Gastrocnemius medialis (tissue), 4 donors: ENCODE measurements around the gene AUTS2.

Experiments used
- CTCF ChIP-seq, 5 experiments: fragments of 450-650 bp in 3 of 5; fragments of 200-600 bp in 2 of 5; sonication (generic) in 2 of 5; IDR thresholded peaks in 4 of 5; conservative IDR thresholded peaks in 1 of 5; 1 replicate in 4 of 5; 2 replicates in 1 of 5; pipeline ENCODE4 v1.5.1; 2016 to 2019; ENCODE audit warnings: antibody characterized with exemption in 5 of 5, mild to moderate bottlenecking in 3 of 5, moderate library complexity in 3 of 5
- POLR2A ChIP-seq, 2 donors: fragments of 450-650 bp; IDR thresholded peaks; one replicate each; pipeline ENCODE4 v1.6.1; 2017; ENCODE audit warnings: antibody characterized with exemption in 2 of 2, mild to moderate bottlenecking in 2 of 2, moderate library complexity in 2 of 2

DNA sequence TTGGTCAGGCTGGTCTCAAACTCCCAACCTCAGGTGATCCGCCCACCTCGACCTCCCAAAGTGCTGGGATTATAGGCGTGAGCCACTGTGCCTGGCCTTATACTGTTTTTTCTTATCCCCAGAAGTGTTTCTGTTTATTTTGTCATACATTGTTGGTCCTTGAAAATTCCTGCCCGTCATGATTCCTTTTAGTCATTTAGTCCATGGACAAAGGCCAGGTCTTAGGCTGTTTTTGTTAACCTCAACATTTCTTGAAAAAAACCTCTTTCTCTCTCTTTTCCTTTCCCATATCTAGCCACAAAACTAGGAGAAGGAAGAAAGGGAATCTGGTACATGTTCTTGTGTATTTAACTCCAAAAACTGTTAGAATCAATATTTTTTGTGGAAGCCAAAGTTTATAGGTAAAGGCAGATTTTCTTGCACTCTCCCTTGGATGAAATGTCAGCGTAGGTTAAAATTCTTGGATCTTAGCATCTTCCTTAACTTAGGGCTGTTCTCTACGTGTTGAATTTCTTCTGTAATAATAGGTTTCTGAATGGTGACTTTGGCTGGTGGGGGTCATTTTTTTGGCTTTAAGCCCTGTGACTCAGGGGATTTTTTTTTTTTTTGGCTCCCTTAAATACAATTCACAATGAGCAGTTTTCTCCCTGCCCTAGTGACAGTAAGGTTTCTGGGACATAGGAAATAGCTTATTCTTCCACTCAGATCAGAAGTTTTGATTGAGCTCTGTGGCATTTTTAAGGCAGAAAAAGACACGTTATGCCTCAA is 500.8 kb downstream of the AUTS2 start:
- no peak for TF ChIP-seq CTCF (IDR thresholded peaks at IDR 0.05 in 4 of 5, conservative IDR thresholded peaks at IDR 0.05 in 1 of 5)
- no peak for TF ChIP-seq POLR2A (IDR thresholded peaks at IDR 0.05)
